Fibroblast of lung (primary cell): ENCODE measurements around the gene UBR7. TPM values are rescaled to one million over a fixed set of nuclear protein-coding genes. Genes with fewer than 3 reads are reported as not detected.

ENCODE experiments used
- DNase-seq, 2 donors: peaks; one replicate each; pipeline versions ENCODE4 v3.0.0 to v3.0.0-alpha.2; 2010; ENCODE audit warnings: low read depth in 2 of 2
- H2AFZ ChIP-seq: 2 replicates; pipeline ENCODE4 v1.5.1; 2012; ENCODE audit warnings: low read length, control low read depth, inconsistent platforms
- H3K27ac ChIP-seq: 2 replicates; pipeline ENCODE4 v1.5.1; 2011; ENCODE audit warnings: low read length, control low read depth; ENCODE audit not compliant: insufficient read depth
- H3K27me3 ChIP-seq: 2 replicates; pipeline ENCODE4 v1.5.1; 2011; ENCODE audit warnings: mild to moderate bottlenecking, low read length; ENCODE audit not compliant: control insufficient read depth, insufficient read depth
- H3K36me3 ChIP-seq: 2 replicates; pipeline ENCODE4 v1.5.1; 2011; ENCODE audit warnings: low read length; ENCODE audit not compliant: control insufficient read depth, insufficient read depth
- H3K4me1 ChIP-seq: 2 replicates; pipeline ENCODE4 v1.5.1; 2011; ENCODE audit warnings: low read length; ENCODE audit not compliant: control insufficient read depth, insufficient read depth; ENCODE audit errors: extremely low read depth
- H3K4me2 ChIP-seq: 2 replicates; pipeline ENCODE4 v1.5.1; 2011; ENCODE audit warnings: low read length, control low read depth; ENCODE audit not compliant: insufficient read depth; ENCODE audit errors: extremely low read depth
- H3K4me3 ChIP-seq, 4 experiments: fragments of 200-600 bp in 1 of 4; sonication (generic) in 1 of 4; replicated peaks in 1 of 4; 2 replicates each; pipeline ENCODE4 v1.5.1; 2011 to 2016; ENCODE audit warnings: low read length in 4 of 4, low read depth in 3 of 4, mild to moderate bottlenecking in 3 of 4, control low read depth in 2 of 4, inconsistent platforms in 1 of 4, mixed read lengths in 1 of 4; ENCODE audit not compliant: insufficient read depth in 1 of 4; ENCODE audit errors: control extremely low read depth in 1 of 4
- H3K79me2 ChIP-seq: 2 replicates; pipeline ENCODE4 v1.5.1; 2012; ENCODE audit warnings: mild to moderate bottlenecking, low read length, inconsistent platforms; ENCODE audit not compliant: control insufficient read depth, insufficient read depth
- H3K9ac ChIP-seq: 2 replicates; pipeline ENCODE4 v1.5.1; 2011; ENCODE audit warnings: mild to moderate bottlenecking, low read length, control low read depth; ENCODE audit not compliant: insufficient read depth
- H3K9me3 ChIP-seq: 2 replicates; pipeline ENCODE4 v1.5.1; 2012; ENCODE audit warnings: low read depth, low read length; ENCODE audit not compliant: control insufficient read depth, insufficient read depth
- H4K20me1 ChIP-seq: 2 replicates; pipeline ENCODE4 v1.5.1; 2011; ENCODE audit warnings: low read length; ENCODE audit not compliant: control insufficient read depth, insufficient read depth; ENCODE audit errors: extremely low read depth
- EZH2 ChIP-seq: IDR thresholded peaks from 2 replicates; pipeline ENCODE4 v1.5.1; 2012; ENCODE audit warnings: low read length, control low read depth, mild to moderate bottlenecking; ENCODE audit errors: missing control alignments
- polyA plus RNA-seq, 2 donors: library from polyadenylated mRNA; depleted of rRNA in 1 of 2; stranded (reverse) in 1 of 2; unstranded in 1 of 2; fragments of >200 nt; gene quantifications; 2 replicates each; pipeline ENCODE4 v1.2.1, GENCODE V29; 2011 to 2012; ENCODE audit warnings: missing spikeins in 1 of 2
- total RNA-seq: library from RNA; depleted of rRNA; stranded (reverse); fragments of >200 nt; gene quantifications from 2 replicates; pipeline ENCODE4 v1.2.1, GENCODE V29; 2014
- TF ChIP-seq, protein P1 (sequence below), 2 donors: IDR thresholded peaks in 1 of 2; conservative IDR thresholded peaks in 1 of 2; 1 replicate in 1 of 2; 2 replicates in 1 of 2; pipeline ENCODE4 v1.5.1; 2011 to 2012; ENCODE audit warnings: low read length in 2 of 2, control low read depth in 1 of 2, inconsistent platforms in 1 of 2, low read depth in 1 of 2, mild to moderate bottlenecking in 1 of 2

The UBR7 gene
- total and polyA plus RNA-seq, 2 donors (not counting 1 experiment from before 2014, with no cell fraction given): 25.4 to 34.0 TPM

DNA sequence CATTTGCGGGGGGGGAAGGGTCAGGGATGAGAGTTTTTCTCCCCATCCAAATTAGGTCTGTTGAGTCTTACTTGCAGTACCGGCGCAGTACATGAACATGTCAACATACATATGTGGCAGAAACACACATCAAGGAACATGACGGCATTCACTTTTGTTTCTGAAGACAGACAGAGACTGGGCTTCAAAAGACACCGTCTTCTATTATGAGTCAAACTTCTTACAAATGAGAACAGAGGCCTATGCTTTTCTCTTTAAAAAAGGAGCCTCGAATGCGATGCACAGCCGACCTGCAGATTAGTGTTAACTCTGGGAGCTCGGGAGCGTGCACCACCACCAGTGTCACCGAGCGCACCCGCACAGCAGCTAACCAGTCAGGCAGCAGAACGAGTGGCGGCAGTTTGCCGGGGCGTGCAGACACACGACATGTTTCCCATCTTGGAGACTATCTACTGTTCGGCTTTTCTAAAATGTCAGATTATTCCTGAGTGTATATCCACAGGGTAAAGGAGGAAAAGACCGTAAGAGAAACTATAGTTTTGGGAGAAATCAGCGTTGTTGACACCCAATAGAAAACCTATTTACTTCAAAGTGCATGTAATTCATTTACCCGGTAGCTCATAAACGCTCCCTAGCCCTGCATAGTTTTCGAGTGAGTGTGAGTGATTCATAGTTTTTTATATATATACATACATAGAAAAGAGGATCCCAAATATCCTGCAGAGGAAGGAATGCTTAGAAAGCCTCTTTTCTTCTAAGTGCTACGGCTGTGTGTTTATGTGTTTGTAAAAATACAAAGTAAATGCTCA, 33.0 kb downstream of the UBR7 start:
- H3K4me1 ChIP-seq: peaks cover 2% of the 10 kb centered on the region
- H3K4me2 ChIP-seq: no peak overlapping the region
- peaks cover 4% of the 10 kb centered on the region for H3K36me3 ChIP-seq
- peak; percentile 78 to 79 for DNase-seq
- no peak overlapping the region for H2AFZ ChIP-seq
- H3K9me3 ChIP-seq: no peaks in the 10 kb centered on the region
- no peak for TF ChIP-seq EZH2
- TF ChIP-seq, protein P1, sequence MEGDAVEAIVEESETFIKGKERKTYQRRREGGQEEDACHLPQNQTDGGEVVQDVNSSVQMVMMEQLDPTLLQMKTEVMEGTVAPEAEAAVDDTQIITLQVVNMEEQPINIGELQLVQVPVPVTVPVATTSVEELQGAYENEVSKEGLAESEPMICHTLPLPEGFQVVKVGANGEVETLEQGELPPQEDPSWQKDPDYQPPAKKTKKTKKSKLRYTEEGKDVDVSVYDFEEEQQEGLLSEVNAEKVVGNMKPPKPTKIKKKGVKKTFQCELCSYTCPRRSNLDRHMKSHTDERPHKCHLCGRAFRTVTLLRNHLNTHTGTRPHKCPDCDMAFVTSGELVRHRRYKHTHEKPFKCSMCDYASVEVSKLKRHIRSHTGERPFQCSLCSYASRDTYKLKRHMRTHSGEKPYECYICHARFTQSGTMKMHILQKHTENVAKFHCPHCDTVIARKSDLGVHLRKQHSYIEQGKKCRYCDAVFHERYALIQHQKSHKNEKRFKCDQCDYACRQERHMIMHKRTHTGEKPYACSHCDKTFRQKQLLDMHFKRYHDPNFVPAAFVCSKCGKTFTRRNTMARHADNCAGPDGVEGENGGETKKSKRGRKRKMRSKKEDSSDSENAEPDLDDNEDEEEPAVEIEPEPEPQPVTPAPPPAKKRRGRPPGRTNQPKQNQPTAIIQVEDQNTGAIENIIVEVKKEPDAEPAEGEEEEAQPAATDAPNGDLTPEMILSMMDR (conservative IDR thresholded peaks at IDR 0.05 in 1 of 2, IDR thresholded peaks at IDR 0.05 in 1 of 2; ENCODE audit: low read depth in 1 of 2, low read length in 2 of 2): no peak
- no peaks in the 10 kb centered on the region for H3K27me3 ChIP-seq
- no peak overlapping the region for H3K27ac ChIP-seq
- no peak overlapping the region for H3K9ac ChIP-seq
- H3K79me2 ChIP-seq: no peaks in the 10 kb centered on the region
- no peak overlapping the region for H3K4me3 ChIP-seq
- no peaks in the 10 kb centered on the region for H4K20me1 ChIP-seq

DNA sequence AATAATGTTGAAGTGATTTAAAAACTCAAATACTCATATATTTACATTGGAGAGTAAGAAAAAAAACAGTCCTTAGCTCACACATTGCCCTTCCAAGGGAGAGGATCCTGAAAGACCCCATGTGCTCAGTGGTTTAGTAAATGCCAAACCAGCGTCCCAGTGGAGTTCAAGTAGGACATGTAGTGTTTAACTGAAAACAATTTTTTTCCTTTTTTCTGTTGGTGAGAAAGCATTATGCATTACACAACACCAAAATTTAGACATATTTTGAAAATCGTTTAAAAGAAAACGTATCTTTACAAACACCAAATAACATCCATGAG, 33.6 kb downstream of the UBR7 start:
- Histone ChIP-seq H2AFZ (no peak overlapping the region), H3K9ac (no peak overlapping the region), H4K20me1 (no peaks in the 10 kb centered on the region), H3K4me1 (peaks cover 2% of the 10 kb centered on the region), H3K4me3 (peak overlapping the region in 1 of 4 experiments; percentile 2), H3K9me3 (no peaks in the 10 kb centered on the region), H3K27ac (no peak overlapping the region), H3K36me3 (peaks cover 4% of the 10 kb centered on the region), H3K27me3 (no peaks in the 10 kb centered on the region), H3K79me2 (no peaks in the 10 kb centered on the region), H3K4me2 (peak overlapping the region; percentile 41)
- no peak for DNase-seq
- TF ChIP-seq, protein P1 (conservative IDR thresholded peaks at IDR 0.05 in 1 of 2, IDR thresholded peaks at IDR 0.05 in 1 of 2; ENCODE audit: low read depth in 1 of 2, low read length in 2 of 2): no peak
- TF ChIP-seq EZH2: no peak

DNA sequence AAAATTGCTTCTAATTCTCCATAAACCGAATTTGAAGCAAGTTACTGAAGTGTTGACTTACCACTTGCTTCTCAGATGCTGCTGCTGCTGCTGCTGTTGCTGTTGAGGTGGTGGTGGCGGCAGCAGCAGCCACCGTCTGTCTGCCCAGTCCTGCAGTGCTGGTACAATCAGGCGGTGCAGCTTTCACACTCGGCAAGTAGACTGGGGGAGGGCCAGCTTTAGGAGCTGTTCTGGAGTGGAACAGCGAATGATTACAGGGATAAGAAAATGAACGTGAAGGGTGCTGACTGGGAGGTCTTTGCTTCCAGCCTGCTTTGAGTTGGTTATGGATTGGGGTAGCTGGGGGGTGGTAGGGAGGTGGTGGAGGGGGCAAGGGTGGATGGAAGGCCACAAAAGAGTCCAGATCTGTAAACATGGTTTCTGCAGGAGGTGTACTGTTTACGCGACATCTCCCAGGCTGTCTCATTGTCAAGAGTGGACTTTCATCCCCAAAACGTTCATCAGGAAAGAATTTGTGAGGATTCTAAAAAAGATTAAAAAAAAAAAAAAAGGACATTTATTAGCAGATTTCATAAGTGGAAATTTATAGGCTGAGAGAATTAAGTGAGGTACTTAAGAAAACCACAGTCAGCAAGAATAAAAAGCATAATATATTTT, 38.8 kb downstream of the UBR7 start:
- H4K20me1 ChIP-seq: no peaks in the 10 kb centered on the region
- no peaks in the 10 kb centered on the region for H3K9me3 ChIP-seq
- TF ChIP-seq, protein P1 (conservative IDR thresholded peaks at IDR 0.05 in 1 of 2, IDR thresholded peaks at IDR 0.05 in 1 of 2; ENCODE audit: low read depth in 1 of 2, low read length in 2 of 2): no peak
- no peak for TF ChIP-seq EZH2
- peaks cover 6% of the 10 kb centered on the region for H3K36me3 ChIP-seq
- H3K27me3 ChIP-seq: no peaks in the 10 kb centered on the region
- H3K4me3 ChIP-seq: no peak overlapping the region
- no peak overlapping the region for H2AFZ ChIP-seq
- H3K27ac ChIP-seq: no peak overlapping the region
- H3K4me1 ChIP-seq: no peaks in the 10 kb centered on the region
- H3K79me2 ChIP-seq: no peaks in the 10 kb centered on the region
- no peak overlapping the region for H3K4me2 ChIP-seq
- peak in 1 of 2 donors; percentile 19 for DNase-seq
- no peak overlapping the region for H3K9ac ChIP-seq
